ENCODE data around the gene DPM2.

DPM2 gene, protein sequence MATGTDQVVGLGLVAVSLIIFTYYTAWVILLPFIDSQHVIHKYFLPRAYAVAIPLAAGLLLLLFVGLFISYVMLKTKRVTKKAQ

DNA sequence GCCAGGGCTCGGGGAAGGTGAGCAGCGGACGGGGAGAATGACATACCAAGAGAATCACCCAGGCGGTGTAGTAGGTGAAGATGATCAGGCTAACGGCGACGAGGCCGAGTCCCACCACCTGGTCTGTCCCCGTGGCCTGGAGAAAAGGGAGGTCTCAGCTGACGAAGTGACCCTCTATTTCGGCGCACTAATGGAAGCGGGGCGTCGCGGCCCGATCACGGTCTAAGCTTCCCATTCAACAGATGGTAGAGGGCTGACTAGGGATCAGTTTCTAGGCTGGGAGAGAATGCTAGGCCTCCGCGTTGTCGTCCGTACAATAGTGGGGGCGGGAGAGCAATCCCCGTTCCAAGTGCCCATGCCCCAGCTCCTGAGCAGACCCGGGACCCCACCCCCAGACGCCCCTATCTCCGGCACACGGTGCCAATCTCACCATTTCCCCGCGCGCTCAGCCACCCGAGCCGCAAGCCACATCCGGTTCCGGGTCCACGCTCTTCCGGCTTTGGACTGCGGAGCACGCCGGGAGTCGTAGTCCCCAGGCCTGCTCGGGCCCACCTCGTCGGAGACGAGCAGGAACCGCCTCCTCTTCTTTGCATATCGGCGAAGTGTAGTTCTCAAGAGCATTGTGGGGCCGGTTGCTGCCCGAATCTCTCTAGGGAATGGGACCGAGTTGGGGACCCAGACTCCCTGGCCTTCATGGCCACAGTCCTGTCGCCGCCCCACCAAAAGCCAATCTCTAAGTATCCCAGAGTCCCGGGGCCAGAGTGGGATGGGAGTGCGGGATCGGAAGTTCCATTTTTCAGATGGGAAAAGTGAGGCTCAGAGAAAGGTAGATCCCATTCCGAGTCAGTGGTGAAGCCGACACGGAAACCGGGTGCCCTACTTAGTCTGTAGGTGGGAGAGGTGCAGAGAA lies at the start of gene DPM2:
DPM2 (minus strand) TSS at position 467 of the 910 bp plus-strand sequence; CDS start at position 433, 34 bp downstream.
- peak; percentile 59 to 74 for DNase-seq (ENCODE audit: low read depth in 1 of 2, low spot score in 1 of 2)

GRCh38 chr9:127987103-127987614 lies 49.5 kb upstream of the DPM2 start:
- no peak for DNase-seq (ENCODE audit: low read depth in 1 of 2, low spot score in 1 of 2)

DNA sequence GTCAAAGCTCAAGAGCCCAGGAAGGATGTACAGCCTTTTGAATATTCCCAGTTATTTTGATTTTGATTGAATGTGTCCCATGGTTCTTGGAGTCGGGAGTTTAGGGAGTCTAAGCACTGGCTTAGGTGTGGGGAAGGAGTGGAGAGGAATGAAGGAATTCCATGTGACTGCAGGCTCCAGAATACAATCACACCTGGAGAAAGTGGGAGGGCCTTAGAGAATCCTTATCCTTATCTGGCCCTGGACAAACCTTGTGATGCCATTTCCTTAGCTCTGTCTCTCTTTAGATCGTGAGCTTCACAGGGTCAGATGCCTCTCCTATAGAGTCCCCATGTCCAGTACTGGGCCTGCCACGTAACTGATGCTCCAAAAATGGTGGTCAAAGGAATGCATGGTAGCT lies 47.4 kb upstream of the DPM2 start:
- DNase-seq (ENCODE audit: low read depth in 1 of 2, low spot score in 1 of 2): no peak

DNA sequence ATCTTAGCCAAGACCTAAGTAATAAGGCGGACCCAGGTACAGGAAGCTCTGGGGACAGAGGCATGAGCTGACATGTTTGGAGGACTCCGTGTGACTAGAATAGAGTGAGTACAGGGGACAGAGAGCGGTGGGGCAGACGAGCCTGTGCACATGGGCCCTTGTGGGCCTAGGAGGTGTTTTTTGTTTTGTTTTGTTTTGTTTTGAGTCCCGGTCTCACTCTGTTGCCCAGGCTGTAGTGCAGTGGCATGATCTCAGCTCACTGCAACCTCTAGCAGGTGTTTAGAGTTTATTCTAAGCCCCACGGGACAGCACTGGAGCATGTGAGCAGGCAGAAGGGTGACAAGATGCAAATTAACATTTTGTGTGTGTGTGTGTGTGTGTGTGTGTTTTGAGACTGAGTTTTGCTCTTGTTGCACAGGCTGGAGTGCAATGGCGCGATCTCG lies 46.2 kb upstream of the DPM2 start:
- DNase-seq (ENCODE audit: low read depth in 1 of 2, low spot score in 1 of 2): no peak

GRCh38 chr9:127982912-127983311 lies 45.3 kb upstream of the DPM2 start:
- DNase-seq (ENCODE audit: low read depth in 1 of 2, low spot score in 1 of 2): no peak

- no peak for DNase-seq (ENCODE audit: low read depth in 1 of 2, low spot score in 1 of 2)
Observed at GRCh38 chr9:127981559-127982121, 44.0 kb upstream of the DPM2 start.

DNA sequence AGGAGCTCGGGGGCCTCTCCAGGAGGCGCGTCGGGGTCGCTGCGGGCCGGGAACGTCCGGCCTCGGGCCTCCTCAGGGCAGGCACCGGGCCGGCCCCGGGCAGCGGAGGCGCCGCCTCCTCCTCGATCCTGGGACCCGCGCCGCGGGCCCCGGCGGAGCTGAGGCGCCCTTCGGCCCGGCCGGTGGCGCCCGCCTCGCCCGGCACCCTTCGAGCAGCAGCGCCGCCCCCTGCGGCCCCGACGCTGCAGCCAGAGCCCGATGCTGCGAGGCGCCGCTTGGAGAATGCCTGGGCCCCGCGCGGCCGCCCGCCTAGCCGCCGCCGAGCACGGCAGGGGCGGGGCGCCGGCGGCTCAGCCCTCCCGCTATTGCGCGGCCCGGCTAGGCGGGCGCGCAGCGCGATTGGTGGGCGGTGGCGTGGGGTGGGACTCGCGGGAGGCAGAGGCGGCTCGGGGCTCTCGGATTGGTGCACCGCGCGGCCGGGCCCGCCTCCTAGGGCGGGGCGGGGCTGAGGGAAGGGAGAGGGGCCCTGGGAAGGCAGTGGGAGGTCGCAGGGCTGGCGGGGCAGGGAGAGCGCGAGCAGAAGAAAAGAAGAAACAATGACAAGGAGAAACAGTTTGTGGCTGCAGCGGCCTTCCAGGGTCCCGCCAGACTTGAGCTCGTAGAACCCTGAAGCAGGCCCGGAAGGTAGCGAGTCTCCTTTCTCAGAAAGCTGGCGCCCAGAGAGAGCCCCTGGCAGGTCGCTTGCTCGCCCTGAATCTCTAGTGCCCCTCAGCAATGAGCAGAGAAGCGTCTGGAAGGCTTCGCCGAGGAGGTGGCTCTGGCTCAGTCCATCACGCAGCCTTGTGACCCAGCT lies 43.3 kb upstream of the DPM2 start, which contains the start of gene EEIG1:
EEIG1 (minus strand) TSS at position 284 of the 853 bp plus-strand sequence. CDS start 852 bp downstream, outside the sequence.
- DNase-seq (ENCODE audit: low read depth in 1 of 2, low spot score in 1 of 2): peak; percentile 96 to 99

DNA sequence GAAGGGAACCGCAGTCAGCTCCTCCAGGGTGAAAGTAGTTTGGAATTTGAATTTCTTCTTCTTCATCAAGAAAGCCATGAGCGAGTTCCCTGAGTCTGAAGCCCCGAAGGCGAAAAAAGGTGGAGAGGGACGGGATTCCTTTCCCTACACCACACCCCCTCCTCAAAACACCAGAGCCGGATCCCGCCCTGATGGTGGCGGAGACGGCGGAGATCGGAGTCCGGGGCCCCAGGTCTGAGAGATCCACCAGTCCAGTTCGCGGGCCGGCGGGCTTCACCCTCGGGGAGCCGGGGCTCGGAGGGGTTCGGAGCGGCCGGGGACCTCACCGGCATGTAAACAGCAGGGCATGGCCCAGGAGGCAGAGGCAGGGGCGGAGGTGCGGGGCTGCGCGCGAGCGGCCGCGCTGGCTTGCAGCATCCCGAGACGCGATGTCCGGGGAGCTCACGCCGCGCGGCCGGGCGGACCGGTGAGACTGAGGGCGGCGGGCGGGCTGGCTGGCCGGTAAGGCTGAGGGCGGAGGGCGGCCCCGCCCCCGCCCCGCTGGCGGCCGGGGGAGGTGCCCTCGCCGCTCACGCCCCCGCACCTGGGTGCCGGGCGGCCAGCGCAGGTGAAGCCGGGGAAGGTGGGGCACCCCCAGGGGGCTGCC lies 42.5 kb upstream of the DPM2 start:
- DNase-seq (ENCODE audit: low read depth in 1 of 2, low spot score in 1 of 2): no peak

- no peak for DNase-seq (ENCODE audit: low read depth in 1 of 2, low spot score in 1 of 2)
Observed at GRCh38 chr9:127979333-127980059, 41.8 kb upstream of the DPM2 start.

GRCh38 chr9:127979015-127979332 lies 41.3 kb upstream of the DPM2 start:
- DNase-seq (ENCODE audit: low read depth in 1 of 2, low spot score in 1 of 2): no peak

DNA sequence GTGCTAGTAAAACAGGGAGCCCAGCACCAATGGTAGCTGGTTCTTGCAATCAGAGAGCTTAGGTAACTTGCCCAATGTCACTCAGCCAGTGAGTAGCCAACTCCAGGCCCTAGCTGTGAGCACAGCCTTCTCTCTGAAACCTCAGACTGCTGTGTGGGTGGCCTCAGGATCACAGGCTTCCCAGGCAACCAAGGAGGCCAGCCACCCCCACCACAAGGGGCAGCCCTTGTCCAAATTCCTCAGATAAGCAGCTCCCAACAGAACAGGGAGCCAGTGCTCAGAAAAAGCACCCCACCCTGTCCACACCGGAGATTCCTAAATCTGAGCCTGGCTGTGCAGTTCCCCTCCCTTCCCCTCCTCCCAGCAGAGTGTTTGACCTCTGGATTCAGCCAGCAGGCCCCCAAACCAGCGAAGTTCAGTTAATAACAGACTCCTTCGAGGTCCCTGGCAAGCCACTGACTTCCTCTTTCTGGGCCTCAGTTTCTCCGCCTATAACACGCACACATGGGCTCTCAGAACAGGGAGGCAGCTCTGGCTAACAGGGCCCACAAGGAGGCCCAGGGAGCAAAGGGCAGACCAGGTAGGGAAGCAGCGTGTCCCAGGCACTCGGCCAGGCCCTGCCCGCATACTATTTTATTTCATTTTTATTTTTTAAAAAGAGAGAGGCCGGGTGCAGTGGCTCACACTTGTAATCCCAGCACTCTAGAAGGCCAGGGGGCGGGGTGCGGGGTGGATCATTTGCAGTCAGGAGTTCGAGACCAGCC lies 40.4 kb upstream of the DPM2 start:
- DNase-seq (ENCODE audit: low read depth in 1 of 2, low spot score in 1 of 2): no peak

DNA sequence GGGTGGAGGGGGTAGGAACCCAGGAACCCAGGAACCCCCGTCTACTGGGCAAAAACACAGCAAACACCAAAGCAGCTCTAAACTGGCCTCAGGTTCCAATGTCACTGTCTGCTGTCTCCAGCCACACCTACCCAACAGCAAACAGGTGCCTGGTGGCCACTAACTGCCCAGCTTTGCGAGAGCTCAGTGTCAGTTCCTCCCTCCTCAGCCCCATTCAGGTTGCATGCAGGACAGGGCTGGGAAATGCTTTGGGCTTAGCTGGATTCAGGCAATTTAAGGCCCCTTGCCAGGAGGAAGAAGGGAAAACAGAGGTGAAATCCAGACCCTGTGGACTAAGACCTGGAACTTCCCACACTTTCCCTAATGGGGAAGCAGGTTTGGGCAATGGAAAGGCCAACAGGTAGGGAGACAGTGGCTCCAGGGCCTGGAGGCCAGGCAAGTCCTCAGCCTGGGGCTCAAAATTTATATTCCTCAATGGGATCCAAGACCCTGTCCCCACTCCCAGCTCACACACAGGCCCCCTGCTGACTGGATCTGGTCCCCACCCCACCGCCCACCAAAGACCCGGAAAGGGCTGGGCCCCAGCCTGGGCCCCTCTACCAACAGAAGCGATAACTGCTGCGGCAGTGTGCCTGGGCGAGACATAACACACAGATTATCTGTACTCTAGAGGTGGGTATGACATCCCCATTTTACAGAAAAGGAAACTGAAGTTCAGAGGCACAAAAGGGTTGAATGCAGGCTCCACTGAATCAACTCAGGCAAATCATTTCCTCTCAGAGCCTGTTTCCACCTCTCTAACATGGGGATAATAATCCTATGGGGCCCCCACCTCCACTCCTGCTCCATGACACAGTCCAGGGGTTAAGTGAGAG lies 39.6 kb upstream of the DPM2 start:
- DNase-seq (ENCODE audit: low read depth in 1 of 2, low spot score in 1 of 2): no peak

GRCh38 chr9:127976498-127976897 lies 38.8 kb upstream of the DPM2 start:
- DNase-seq (ENCODE audit: low read depth in 1 of 2, low spot score in 1 of 2): no peak

- no peak for DNase-seq (ENCODE audit: low read depth in 1 of 2, low spot score in 1 of 2)
Observed at GRCh38 chr9:127975376-127976315, 38.0 kb upstream of the DPM2 start.

- DNase-seq (ENCODE audit: low read depth in 1 of 2, low spot score in 1 of 2): no peak
Observed at GRCh38 chr9:127974769-127975261, 37.2 kb upstream of the DPM2 start.

DNA sequence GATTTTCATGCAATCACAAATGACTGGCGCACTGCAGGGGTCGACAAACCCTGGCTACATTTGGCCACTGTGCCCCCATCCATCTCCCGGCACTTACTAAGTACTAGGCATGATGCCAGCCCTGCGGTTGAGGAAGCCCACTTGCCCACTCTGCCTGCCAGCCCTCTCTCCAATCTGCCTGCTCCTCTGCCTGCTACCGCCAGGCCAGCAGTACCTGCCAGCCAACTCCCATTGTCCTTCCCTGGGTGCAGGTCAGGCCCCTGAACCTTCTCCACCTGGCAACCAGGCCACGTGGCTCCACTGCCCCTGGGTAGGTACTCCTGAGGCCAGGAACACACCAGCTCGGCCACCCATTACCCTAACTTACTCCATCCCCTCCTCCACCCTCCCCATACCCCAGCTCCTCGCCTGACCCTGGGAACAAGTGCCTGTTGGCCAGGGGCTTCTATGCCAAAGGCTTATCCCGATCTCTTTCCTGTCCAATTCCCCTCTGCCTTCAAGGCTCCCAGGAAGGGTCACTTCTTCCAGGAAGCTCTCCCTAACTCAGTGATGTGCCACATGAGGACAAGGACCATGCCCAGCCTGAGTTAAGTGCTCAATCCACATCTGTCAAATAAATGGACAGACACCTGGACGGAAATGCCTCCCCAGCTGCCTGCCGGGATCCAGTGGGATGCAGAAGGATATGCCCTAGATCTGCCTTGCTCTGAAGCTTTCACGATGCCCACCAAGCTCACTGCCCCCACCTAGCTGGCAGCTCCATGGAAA lies 36.5 kb upstream of the DPM2 start:
- no peak for DNase-seq (ENCODE audit: low read depth in 1 of 2, low spot score in 1 of 2)
